Lower leg skin (tissue), 4 donors: Measurements from ENCODE around the gene LCN15. TPM values are rescaled to one million over a fixed set of nuclear protein-coding genes. Genes with fewer than 3 reads are reported as not detected.

Experiments used
- DNase-seq, 2 donors: peaks; one replicate each; pipeline ENCODE4 v3.0.0-alpha.2; 2019; ENCODE audit warnings: low spot score in 2 of 2
- H3K4me3 ChIP-seq: fragments of 200-600 bp; sonication (generic); 2 replicates; pipeline ENCODE4 v1.5.1; 2017; ENCODE audit warnings: mild to moderate bottlenecking, low read depth; ENCODE audit not compliant: poor library complexity, severe bottlenecking
- POLR2A ChIP-seq, 2 donors: fragments of 450-650 bp; IDR thresholded peaks; one replicate each; pipeline ENCODE4 v1.6.1; 2016 to 2017; ENCODE audit warnings: antibody characterized with exemption in 2 of 2, mild to moderate bottlenecking in 1 of 2, moderate library complexity in 1 of 2
- WGBS, 2 donors: methylation state at CpG; one replicate each; pipeline ENCODE4 v1.1.5; 2018; 5-methylcytosine and 5-hydroxymethylcytosine counted together
- intact Hi-C: fragments of 100-400 bp; cut with DNase I; formaldehyde crosslinking; loops from one replicate; pipeline ENCODE4 v1.15.0; 2023; ENCODE audit warnings: low total_unique reads
- total RNA-seq, 4 donors: library from RNA; depleted of rRNA; stranded (reverse); fragments of >200 nt; gene quantifications; one replicate each; pipeline ENCODE4 v1.1.0, GENCODE V29; 2016
- TF ChIP-seq, protein P1 (sequence below), 3 donors: fragments of 450-650 bp; IDR thresholded peaks; one replicate each; pipeline ENCODE4 v1.5.1; 2016; ENCODE audit warnings: antibody characterized with exemption in 3 of 3, mild to moderate bottlenecking in 3 of 3, moderate library complexity in 2 of 3

The LCN15 gene
- total RNA-seq, 4 donors from 2014 or later: not detected

DNA sequence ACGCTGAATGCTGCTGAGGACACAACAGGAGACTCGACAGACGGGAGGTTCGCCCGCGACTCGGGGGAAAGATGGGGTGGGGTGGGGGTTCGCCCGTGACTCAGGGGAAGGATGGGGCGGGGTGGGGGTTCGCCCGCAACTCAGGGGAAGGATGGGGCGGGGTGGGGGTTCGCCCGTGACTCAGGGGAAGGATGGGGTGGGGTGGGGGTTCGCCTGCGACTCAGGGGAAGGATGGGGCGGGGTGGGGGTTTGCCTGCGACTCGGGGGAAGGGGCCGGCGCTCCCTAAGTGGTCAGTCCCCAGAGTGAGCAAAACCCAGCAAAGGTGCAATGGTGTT is 18.2 kb downstream of the LCN15 start:
- H3K4me3 ChIP-seq: no peak overlapping the region
- WGBS, 2 donors: 56 to 58% methylated on average over 9 to 14 of the region's 22 CpGs

GRCh38 chr9:136745389-136746154 is 18.7 kb downstream of the LCN15 start:
- 75% methylated on average over 14 to 16 of the region's 23 CpGs for WGBS, 2 donors
- no peak for TF ChIP-seq POLR2A (IDR thresholded peaks at IDR 0.05)
- TF ChIP-seq, protein P1, sequence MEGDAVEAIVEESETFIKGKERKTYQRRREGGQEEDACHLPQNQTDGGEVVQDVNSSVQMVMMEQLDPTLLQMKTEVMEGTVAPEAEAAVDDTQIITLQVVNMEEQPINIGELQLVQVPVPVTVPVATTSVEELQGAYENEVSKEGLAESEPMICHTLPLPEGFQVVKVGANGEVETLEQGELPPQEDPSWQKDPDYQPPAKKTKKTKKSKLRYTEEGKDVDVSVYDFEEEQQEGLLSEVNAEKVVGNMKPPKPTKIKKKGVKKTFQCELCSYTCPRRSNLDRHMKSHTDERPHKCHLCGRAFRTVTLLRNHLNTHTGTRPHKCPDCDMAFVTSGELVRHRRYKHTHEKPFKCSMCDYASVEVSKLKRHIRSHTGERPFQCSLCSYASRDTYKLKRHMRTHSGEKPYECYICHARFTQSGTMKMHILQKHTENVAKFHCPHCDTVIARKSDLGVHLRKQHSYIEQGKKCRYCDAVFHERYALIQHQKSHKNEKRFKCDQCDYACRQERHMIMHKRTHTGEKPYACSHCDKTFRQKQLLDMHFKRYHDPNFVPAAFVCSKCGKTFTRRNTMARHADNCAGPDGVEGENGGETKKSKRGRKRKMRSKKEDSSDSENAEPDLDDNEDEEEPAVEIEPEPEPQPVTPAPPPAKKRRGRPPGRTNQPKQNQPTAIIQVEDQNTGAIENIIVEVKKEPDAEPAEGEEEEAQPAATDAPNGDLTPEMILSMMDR (IDR thresholded peaks at IDR 0.05): no peak
- DNase-seq: no peak
- H3K4me3 ChIP-seq: no peak overlapping the region
- intact Hi-C loops: no loop called here

More for the DNA sequence above, 18.2 kb downstream of the LCN15 start:
- no peak for DNase-seq
- intact Hi-C loops: no loop called here
- TF ChIP-seq, protein P1 (IDR thresholded peaks at IDR 0.05): no peak
- no peak for TF ChIP-seq POLR2A (IDR thresholded peaks at IDR 0.05)

DNA sequence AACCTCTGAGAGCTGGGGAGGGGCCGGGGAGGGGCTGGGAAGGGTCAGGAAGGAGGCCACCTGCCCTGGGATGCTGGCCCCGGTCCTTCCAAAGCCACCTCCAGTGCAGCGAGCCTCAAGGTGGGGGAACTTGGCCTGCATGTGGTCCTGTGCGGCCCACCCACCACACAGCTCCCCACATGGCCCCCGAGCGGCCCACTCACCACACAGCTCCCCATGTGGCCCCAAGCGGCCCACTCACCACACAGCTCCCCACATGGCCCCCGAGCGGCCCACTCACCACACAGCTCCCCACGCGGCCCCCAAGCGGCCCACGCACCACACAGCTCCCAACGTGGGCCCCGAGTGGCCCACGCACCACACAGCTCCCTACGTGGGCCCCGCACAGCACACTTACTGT is 19.5 kb downstream of the LCN15 start:
- H3K4me3 ChIP-seq: no peak overlapping the region
- WGBS, 2 donors: 86 to 92% methylated on average over 8 to 16 of the region's 18 CpGs
- intact Hi-C loops: no loop called here
- DNase-seq: no peak
- TF ChIP-seq, protein P1 (IDR thresholded peaks at IDR 0.05): no peak
- no peak for TF ChIP-seq POLR2A (IDR thresholded peaks at IDR 0.05)

DNA sequence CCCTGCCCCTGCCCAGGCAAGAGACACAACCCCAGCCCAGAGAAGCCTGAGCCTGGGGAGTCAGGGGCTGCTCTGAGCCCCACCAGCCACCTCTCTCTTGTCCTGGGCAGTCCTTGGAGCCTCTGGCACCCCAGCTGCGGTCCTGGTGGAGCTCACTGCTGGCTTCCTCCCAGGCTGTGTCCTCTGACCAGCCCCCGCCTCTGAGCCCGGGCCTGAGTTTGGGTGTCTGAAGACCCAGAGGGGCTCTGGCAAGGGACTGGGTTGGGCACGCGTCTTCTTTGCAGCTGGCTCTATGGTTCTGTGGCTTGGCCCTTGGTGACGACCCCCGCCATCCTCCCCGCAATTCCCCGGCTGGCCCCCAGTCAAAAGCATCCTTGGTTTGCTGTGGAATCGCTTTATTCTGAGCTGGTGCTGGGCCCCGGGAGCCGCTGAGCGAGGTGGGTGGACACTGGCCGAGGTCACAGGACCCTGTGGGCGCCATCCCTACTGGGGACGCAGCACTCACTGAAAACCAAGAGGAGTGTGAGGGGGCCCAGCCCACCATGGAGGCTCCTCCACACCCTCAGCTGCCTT is 20.6 kb downstream of the LCN15 start:
- no peak for TF ChIP-seq POLR2A (IDR thresholded peaks at IDR 0.05)
- TF ChIP-seq, protein P1 (IDR thresholded peaks at IDR 0.05): no peak
- H3K4me3 ChIP-seq: no peak overlapping the region
- intact Hi-C loops: no loop called here
- DNase-seq: no peak
- 72 to 82% methylated on average over 15 to 16 of the region's 16 CpGs for WGBS, 2 donors

DNA sequence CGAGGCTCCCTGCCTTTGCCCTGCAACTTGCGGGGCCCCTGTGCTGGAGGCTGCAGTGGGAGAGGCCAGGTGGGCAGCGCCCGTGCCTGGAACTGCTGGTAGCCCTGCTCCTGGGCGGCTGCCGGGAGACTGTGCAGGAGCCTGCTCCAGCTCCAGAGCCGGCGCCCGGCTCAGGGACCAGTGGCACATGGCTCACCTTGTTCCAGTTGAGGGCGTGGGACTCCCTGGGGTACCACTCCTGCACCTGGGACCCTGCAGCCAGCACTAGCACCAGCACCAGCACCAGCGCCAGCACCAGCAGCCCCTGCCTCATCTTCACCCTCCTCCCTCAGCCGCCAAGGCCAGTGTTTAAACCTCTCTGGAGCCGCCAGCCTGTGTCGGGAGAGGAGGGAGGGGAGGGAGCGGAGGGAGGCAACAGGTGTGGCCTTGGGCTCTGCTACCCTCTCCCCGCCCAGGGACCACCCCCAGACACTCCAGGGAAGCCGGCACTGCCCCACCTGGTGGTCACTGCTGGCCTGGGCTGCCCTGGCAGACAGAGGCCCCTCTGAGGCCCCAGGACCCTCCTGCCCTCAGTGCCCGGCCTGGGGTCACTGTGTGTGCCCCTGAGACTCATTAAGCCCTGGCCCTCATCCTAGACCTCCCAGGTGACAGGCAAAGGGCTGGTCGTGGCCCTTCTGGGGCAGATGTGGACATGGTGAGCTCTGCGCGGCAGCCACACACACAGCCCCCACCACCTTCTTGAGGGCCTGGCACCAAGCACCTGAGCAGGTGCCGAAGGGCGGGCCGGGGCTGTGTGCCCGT is 21.5 kb downstream of the LCN15 start, which contains the start of gene LCN10:
TSS of gene LCN10 (minus strand) at position 350 of the 801 bp plus-strand sequence. CDS start at position 313, 37 bp downstream.
- TF ChIP-seq, protein P1 (IDR thresholded peaks at IDR 0.05): no peak
- 30 to 35% methylated on average over 12 to 17 of the region's 25 CpGs for WGBS, 2 donors
- no peak within 1 kb of the TSS for H3K4me3 ChIP-seq

More for the DNA sequence above, 21.5 kb downstream of the LCN15 start, which contains the start of gene LCN10:
- DNase-seq: no peak
- intact Hi-C loops: no loop called here
